SK-N-SH (cell line): Measurements from ENCODE around the gene RNF39. TPM values are rescaled to one million over a fixed set of nuclear protein-coding genes. Genes with fewer than 3 reads are reported as not detected.

ENCODE experiments used
- CTCF ChIA-PET: fragments of 300-600, 350-600 bp; formaldehyde crosslinking; extraction: SDS; loops from one replicate; lab custom pipeline; 2021; lab: Yijun Ruan, JAX
- POLR2A ChIA-PET: fragments of 350-600 bp; sonication (Branson Sonifier 250); formaldehyde crosslinking; extraction: SDS; loops from one replicate; lab custom pipeline; 2020; ENCODE audit warnings: antibody characterized with exemption, inconsistent platforms; lab: Yijun Ruan, JAX
- DNase-seq: peaks from one replicate; pipeline ENCODE4 v3.0.0; 2012
- H2AFZ ChIP-seq: fragments of 200-600 bp; sonication (generic); 2 replicates; pipeline ENCODE4 v1.8.1; 2016; ENCODE audit warnings: antibody characterized with exemption, mild to moderate bottlenecking, low read depth
- H3F3A ChIP-seq: fragments of 200-600 bp; sonication (generic); replicated peaks from 2 replicates; pipeline ENCODE3; 2016; ENCODE audit warnings: antibody characterized with exemption, mild to moderate bottlenecking; ENCODE audit not compliant: insufficient read depth
- H3K27ac ChIP-seq, 2 experiments: fragments of 200-500 bp in 1 of 2; fragments of 200-600 bp in 1 of 2; sonication (Bioruptor generic) in 1 of 2; sonication (generic), shearing (Covaris generic) in 1 of 2; 2 replicates each; pipeline versions ENCODE4 v1.5.1 to v1.6.1; 2014 to 2016; ENCODE audit warnings: low read depth in 2 of 2, inconsistent platforms in 1 of 2, low read length in 1 of 2, mild to moderate bottlenecking in 1 of 2, mixed read lengths in 1 of 2
- H3K27me3 ChIP-seq: fragments of 200-600 bp; sonication (generic), shearing (Covaris generic); 2 replicates; pipeline ENCODE4 v1.6.1; 2016; ENCODE audit warnings: mixed run types; ENCODE audit not compliant: insufficient read depth
- H3K36me3 ChIP-seq, 2 experiments: fragments of 200-500 bp in 1 of 2; fragments of 200-600 bp in 1 of 2; sonication (Bioruptor generic) in 1 of 2; sonication (generic) in 1 of 2; replicated peaks in 1 of 2; 2 replicates each; pipeline versions ENCODE3 to v1.5.1; 2014 to 2016; ENCODE audit warnings: low read length in 1 of 2, mild to moderate bottlenecking in 1 of 2; ENCODE audit not compliant: insufficient read depth in 2 of 2, control insufficient read depth in 1 of 2
- H3K4me1 ChIP-seq, 2 experiments: fragments of 200-500 bp in 1 of 2; fragments of 200-600 bp in 1 of 2; sonication (Bioruptor generic) in 1 of 2; sonication (generic), shearing (Covaris generic) in 1 of 2; 2 replicates each; pipeline versions ENCODE4 v1.5.1 to v1.6.1; 2014 to 2016; ENCODE audit warnings: low read depth in 1 of 2, low read length in 1 of 2, mixed run types in 1 of 2; ENCODE audit not compliant: insufficient read depth in 2 of 2, control insufficient read depth in 1 of 2
- H3K4me2 ChIP-seq: fragments of 200-600 bp; sonication (generic), shearing (Covaris generic); 2 replicates; pipeline ENCODE4 v1.6.1; 2017; ENCODE audit warnings: mixed run types
- H3K4me3 ChIP-seq, 2 experiments: fragments of 200-500 bp in 1 of 2; fragments of 200-600 bp in 1 of 2; sonication (Bioruptor generic) in 1 of 2; sonication (generic), shearing (Covaris generic) in 1 of 2; 2 replicates each; pipeline versions ENCODE4 v1.5.1 to v1.8.1; 2014 to 2016; ENCODE audit warnings: low read depth in 2 of 2, inconsistent platforms in 1 of 2, low read length in 1 of 2, mild to moderate bottlenecking in 1 of 2, mixed read lengths in 1 of 2, moderate library complexity in 1 of 2
- H3K79me2 ChIP-seq: fragments of 200-600 bp; sonication (generic); 2 replicates; pipeline ENCODE4 v1.8.1; 2017; ENCODE audit warnings: mild to moderate bottlenecking; ENCODE audit not compliant: insufficient read depth
- H3K9ac ChIP-seq: fragments of 200-600 bp; sonication (generic); 2 replicates; pipeline ENCODE4 v1.6.1; 2017; ENCODE audit warnings: mixed run types
- H3K9me2 ChIP-seq: fragments of 200-600 bp; sonication (generic); 2 replicates; pipeline ENCODE4 v1.6.1; 2017; ENCODE audit warnings: mixed run types
- H3K9me3 ChIP-seq: fragments of 200-600 bp; sonication (generic); 2 replicates; pipeline ENCODE4 v1.6.1; 2017; ENCODE audit warnings: mixed run types, mild to moderate bottlenecking, moderate library complexity
- H4K20me1 ChIP-seq: fragments of 200-600 bp; sonication (generic); 2 replicates; pipeline ENCODE4 v1.6.1; 2017; ENCODE audit warnings: mild to moderate bottlenecking, mixed run types; ENCODE audit not compliant: insufficient read depth
- GABPA ChIP-seq: IDR thresholded peaks from 2 replicates; pipeline ENCODE4 v1.4.0; 2012; ENCODE audit warnings: low read depth, mild to moderate bottlenecking
- GATA2 ChIP-seq: sonication (generic); formaldehyde crosslinking; IDR thresholded peaks from 2 replicates; pipeline ENCODE4 v1.5.0; 2020; ENCODE audit warnings: mild to moderate bottlenecking, missing genetic modification reagents
- IRF3 ChIP-seq: fragments of 150-350 bp; IDR thresholded peaks from 2 replicates; pipeline ENCODE4 v1.6.1; 2016; ENCODE audit warnings: mild to moderate bottlenecking, low read depth, low read length
- NFIC ChIP-seq: IDR thresholded peaks from 2 replicates; pipeline ENCODE4 v1.4.0; 2012; ENCODE audit warnings: borderline replicate concordance
- POLR2AphosphoS5 ChIP-seq: IDR thresholded peaks from 2 replicates; pipeline ENCODE4 v1.6.1; 2012; ENCODE audit warnings: low read depth, low read length
- RCOR1 ChIP-seq: fragments of 150-350 bp; IDR thresholded peaks from 2 replicates; pipeline ENCODE4 v1.6.1; 2017; ENCODE audit warnings: antibody characterized with exemption, low read length
- SMC3 ChIP-seq: IDR thresholded peaks from 2 replicates; pipeline ENCODE4 v1.6.1; 2012; ENCODE audit warnings: low read depth, low read length, improper control_type of control experiment
- TCF12 ChIP-seq: IDR thresholded peaks from 2 replicates; pipeline ENCODE4 v1.4.0; 2012
- TEAD4 ChIP-seq: IDR thresholded peaks from 2 replicates; pipeline ENCODE4 v1.4.0; 2012; ENCODE audit warnings: mild to moderate bottlenecking, borderline replicate concordance; ENCODE audit not compliant: insufficient read depth
- USF2 ChIP-seq: fragments of 150-350 bp; IDR thresholded peaks from 2 replicates; pipeline ENCODE4 v1.6.1; 2017; ENCODE audit warnings: antibody characterized with exemption, low read length, low read depth, borderline replicate concordance
- YY1 ChIP-seq: IDR thresholded peaks from 2 replicates; pipeline ENCODE4 v1.4.0; 2012; ENCODE audit warnings: low read depth, mild to moderate bottlenecking
- ZBTB33 ChIP-seq: IDR thresholded peaks from 2 replicates; pipeline ENCODE4 v1.4.0; 2012; ENCODE audit warnings: low read depth, borderline replicate concordance
- WGBS: methylation state at CpG from one replicate; pipeline ENCODE4 v1.1.6; 2017; ENCODE audit warnings: low lambda C conversion rate; 5-methylcytosine and 5-hydroxymethylcytosine counted together
- polyA plus RNA-seq, 3 experiments: library from polyadenylated mRNA; depleted of rRNA; stranded (reverse); fragments of >200 nt; gene quantifications; 2 replicates each; pipeline ENCODE4 v1.2.3, GENCODE V29; 2012

RNF39 gene
- polyA plus RNA-seq, 1 of the 3 experiments (the other 2 are of a cell fraction), result not detected

- ChIA-PET CTCF (no interaction called here), POLR2A (interaction anchor here (0.7 kb wide), 1 partner anchor 1837 kb away, joined by 3 read pairs; no protein-coding TSS in a partner anchor)
- H3K36me3 ChIP-seq, result peaks cover 17 to 23% of the 10 kb centered on the region in 2 experiments
- WGBS, result 82% methylated on average over 7 of the region's 7 CpGs
- H3K79me2 ChIP-seq, result peaks cover 41% of the 10 kb centered on the region
- DNase-seq, result no peak
- peak overlapping the region; percentile 96 to 99; a peak in 2 of 4 replicates for H3K4me3 ChIP-seq
- peak overlapping the region; percentile 89 for H3K4me2 ChIP-seq
- no peaks in the 10 kb centered on the region for H3K27me3 ChIP-seq
- H3K27ac ChIP-seq, result peak overlapping the region; percentile 71 to 77; a peak in 1 of 4 replicates
- peak overlapping the region; percentile 98 for H2AFZ ChIP-seq
- H4K20me1 ChIP-seq, result no peaks in the 10 kb centered on the region
- no peaks in the 10 kb centered on the region for H3K9me2 ChIP-seq
- peak overlapping the region; percentile 89; the same call in 1 of the 2 replicates for H3K9ac ChIP-seq
- H3K4me1 ChIP-seq, result peaks cover 6 to 18% of the 10 kb centered on the region in 2 experiments; a peak in 3 of 4 replicates
- TF ChIP-seq IRF3, result no peak
- TF ChIP-seq RCOR1, result no peak
- TF ChIP-seq POLR2AphosphoS5, result no peak
- TF ChIP-seq USF2, result no peak
- no peak for TF ChIP-seq GATA2 (CRISPR knock-in tag)
- no peak for TF ChIP-seq NFIC
- no peak for TF ChIP-seq ZBTB33
- no peak for TF ChIP-seq GABPA
- no peak for TF ChIP-seq TCF12
- TF ChIP-seq TEAD4, result no peak
- no peak for TF ChIP-seq YY1
- no peak for TF ChIP-seq SMC3
- peaks cover 11% of the 10 kb centered on the region for H3F3A ChIP-seq
- H3K9me3 ChIP-seq, result no peaks in the 10 kb centered on the region
These were observed 12.9 kb downstream of the RNF39 start for GRCh38 chr6:30062471-30063178.
